Measurements from ENCODE around the gene ARHGAP44. TPM values are rescaled to one million over a fixed set of nuclear protein-coding genes. Genes with fewer than 3 reads are reported as not detected.

Gene ARHGAP44
- total RNA-seq, 1 experiment from 2014 or later, result 7.3 TPM

- CTCF ChIA-PET, result no interaction called here
Observed at GRCh38 chr17:12922120-12922519, 132.8 kb downstream of the ARHGAP44 start.

More at GRCh38 chr17:12922120-12922519, 132.8 kb downstream of the ARHGAP44 start:
- no peak overlapping the region for H3K9ac ChIP-seq (ENCODE audit: low read length)
- H4K20me1 ChIP-seq (ENCODE audit: insufficient read depth), result no peaks in the 10 kb centered on the region
- no TSS peak for BruUV-seq (replicated peaks)
- no peaks in the 10 kb centered on the region for H3K9me3 ChIP-seq (ENCODE audit: control insufficient read depth in 1 of 2, insufficient read depth in 1 of 2, low read depth in 1 of 2, low read length in 2 of 2)
- no peak overlapping the region for H3K4me2 ChIP-seq (ENCODE audit: low read length)
- TF ChIP-seq ZNF274 (IDR thresholded peaks at IDR 0.05; ENCODE audit: low read depth, low read length) (no peak), RAD21 (IDR thresholded peaks at IDR 0.05; ENCODE audit: low read depth) (no peak), CBX3 (IDR thresholded peaks at IDR 0.05; ENCODE audit: low read depth) (no peak), EZH2 (IDR thresholded peaks at IDR 0.05) (no peak), FOSL1 (IDR thresholded peaks at IDR 0.05; ENCODE audit: low read depth) (no peak), TCF7L2 (IDR thresholded peaks at IDR 0.05; ENCODE audit: borderline replicate concordance, extremely low read depth, insufficient read depth, insufficient read length) (no peak), ATF3 (IDR thresholded peaks at IDR 0.05) (no peak), ZBTB33 (IDR thresholded peaks at IDR 0.05; ENCODE audit: extremely low read depth, insufficient replicate concordance, low read length) (no peak), SP1 (IDR thresholded peaks at IDR 0.05; ENCODE audit: low read depth) (no peak), REST (IDR thresholded peaks at IDR 0.05; ENCODE audit: low read depth) (no peak), CEBPB (IDR thresholded peaks at IDR 0.05; ENCODE audit: low read depth) (no peak), SIN3A (IDR thresholded peaks at IDR 0.05; ENCODE audit: low read depth) (no peak), POLR2AphosphoS5 (IDR thresholded peaks at IDR 0.05; ENCODE audit: low read depth, low read length) (no peak), MAX (IDR thresholded peaks at IDR 0.05) (no peak), YY1 (IDR thresholded peaks at IDR 0.05; ENCODE audit: extremely low read depth, insufficient replicate concordance, low read depth, low read length) (no peak), SRF (IDR thresholded peaks at IDR 0.05; ENCODE audit: low read depth) (no peak)
- H3K27me3 ChIP-seq (ENCODE audit: insufficient read depth, low read length), result no peaks in the 10 kb centered on the region
- H3K79me2 ChIP-seq (ENCODE audit: insufficient read depth, low read length), result no peaks in the 10 kb centered on the region
- no peak overlapping the region for H3K4me3 ChIP-seq (replicated peaks in 1 of 2; ENCODE audit: low read depth in 1 of 2, low read length in 2 of 2)
- no peak overlapping the region for H2AFZ ChIP-seq (ENCODE audit: low read depth, low read length, poor library complexity, severe bottlenecking)
- H3K36me3 ChIP-seq (ENCODE audit: control insufficient read depth in 1 of 2, insufficient read depth in 2 of 2, low read length in 2 of 2), result no peaks in the 10 kb centered on the region
- ATAC-seq (no peak), DNase-seq (ENCODE audit: low read depth, low spot score) (no peak)
- H3K9me2 ChIP-seq (ENCODE audit: insufficient read depth), result no peaks in the 10 kb centered on the region
- H3K4me1 ChIP-seq (ENCODE audit: control insufficient read depth in 1 of 2, insufficient read depth in 2 of 2, low read length in 2 of 2), result no peaks in the 10 kb centered on the region
- H3K27ac ChIP-seq (ENCODE audit: low read depth, low read length), result no peak overlapping the region
- POLR2A ChIA-PET, result no interaction called here
- intact Hi-C loops (cut with micrococcal nuclease), result no loop called here
- RAD21 ChIA-PET (ENCODE audit: low non-redundant PET in 1 of 2, low total read pairs in 2 of 2, uncharacterized antibody in 2 of 2, unreplicated experiment in 2 of 2), result no interaction called here
